Measurements from ENCODE around the gene CADPS.

DNA sequence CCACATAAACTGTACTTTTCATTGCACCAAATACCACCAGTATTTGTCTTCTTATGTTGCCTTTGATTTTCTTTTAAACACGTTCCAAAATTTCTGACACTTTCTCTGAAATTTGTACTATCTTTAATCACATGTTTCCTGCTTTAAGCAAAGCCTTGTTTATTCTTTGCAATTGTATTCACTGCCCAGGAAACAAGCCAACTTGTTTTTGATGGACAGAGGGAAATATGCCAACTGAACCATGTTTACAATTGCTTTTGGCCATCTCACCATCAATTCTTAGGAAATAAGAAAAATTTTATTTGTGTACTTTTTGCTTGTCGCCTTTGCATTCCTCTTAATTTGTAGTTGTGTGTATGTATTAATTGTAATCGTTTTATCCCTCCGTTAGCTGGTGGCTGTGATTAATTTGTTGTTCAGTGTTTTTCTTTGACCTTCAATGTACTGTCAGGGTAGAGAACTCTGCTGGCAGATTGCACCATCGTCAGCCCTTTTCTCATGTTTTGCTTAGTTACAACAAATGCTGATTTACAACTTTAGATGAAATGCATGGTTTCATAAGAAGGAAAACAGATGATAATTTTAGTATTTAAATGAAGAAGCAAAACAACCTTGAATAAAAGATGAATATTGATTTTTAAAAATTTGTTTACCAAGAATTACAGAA lies 482.5 kb downstream of the CADPS start:
- TF ChIP-seq, protein P1, sequence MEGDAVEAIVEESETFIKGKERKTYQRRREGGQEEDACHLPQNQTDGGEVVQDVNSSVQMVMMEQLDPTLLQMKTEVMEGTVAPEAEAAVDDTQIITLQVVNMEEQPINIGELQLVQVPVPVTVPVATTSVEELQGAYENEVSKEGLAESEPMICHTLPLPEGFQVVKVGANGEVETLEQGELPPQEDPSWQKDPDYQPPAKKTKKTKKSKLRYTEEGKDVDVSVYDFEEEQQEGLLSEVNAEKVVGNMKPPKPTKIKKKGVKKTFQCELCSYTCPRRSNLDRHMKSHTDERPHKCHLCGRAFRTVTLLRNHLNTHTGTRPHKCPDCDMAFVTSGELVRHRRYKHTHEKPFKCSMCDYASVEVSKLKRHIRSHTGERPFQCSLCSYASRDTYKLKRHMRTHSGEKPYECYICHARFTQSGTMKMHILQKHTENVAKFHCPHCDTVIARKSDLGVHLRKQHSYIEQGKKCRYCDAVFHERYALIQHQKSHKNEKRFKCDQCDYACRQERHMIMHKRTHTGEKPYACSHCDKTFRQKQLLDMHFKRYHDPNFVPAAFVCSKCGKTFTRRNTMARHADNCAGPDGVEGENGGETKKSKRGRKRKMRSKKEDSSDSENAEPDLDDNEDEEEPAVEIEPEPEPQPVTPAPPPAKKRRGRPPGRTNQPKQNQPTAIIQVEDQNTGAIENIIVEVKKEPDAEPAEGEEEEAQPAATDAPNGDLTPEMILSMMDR (conservative IDR thresholded peaks at IDR 0.05; ENCODE audit: low read depth, low read length), result no peak
- TF ChIP-seq POLR2A (IDR thresholded peaks at IDR 0.05; ENCODE audit: low read depth, low read length), result no peak
- no peak for TF ChIP-seq MXI1 (IDR thresholded peaks at IDR 0.05; ENCODE audit: borderline replicate concordance, low read depth, low read length)
- TF ChIP-seq CHD1 (IDR thresholded peaks at IDR 0.05; ENCODE audit: low read depth, low read length), result no peak
- no peak for TF ChIP-seq RCOR1 (IDR thresholded peaks at IDR 0.05; ENCODE audit: insufficient replicate concordance, low read length)
